GM23338 (cell line): ENCODE data around the gene NEB. TPM values are rescaled to one million over a fixed set of nuclear protein-coding genes. Genes with fewer than 3 reads are reported as not detected.

ENCODE experiments used
- ATAC-seq: fragments of 200-7000 bp; cut with Tn5 transposase; 3 replicates; pipeline ENCODE4 v1.9.1; 2020
- DNase-seq: peaks from one replicate; pipeline ENCODE4 v3.0.0-alpha.2; 2015; ENCODE audit warnings: low spot score
- H2AFZ ChIP-seq: fragments of 200-600 bp; sonication (generic); 2 replicates; pipeline ENCODE4 v1.8.0; 2016; ENCODE audit warnings: antibody characterized with exemption, mild to moderate bottlenecking, moderate library complexity
- H3F3A ChIP-seq: fragments of 200-600 bp; sonication (generic); replicated peaks from 2 replicates; pipeline ENCODE4 v1.8.0; 2017; ENCODE audit warnings: antibody characterized with exemption, mixed run types, low read depth
- H3K27ac ChIP-seq: fragments of 200-600 bp; sonication (generic); 2 replicates; pipeline ENCODE4 v1.6.1; 2016; ENCODE audit warnings: low read depth
- H3K27me3 ChIP-seq: fragments of 200-600 bp; sonication (generic); 2 replicates; pipeline ENCODE4 v1.8.0; 2016; ENCODE audit warnings: mild to moderate bottlenecking, mixed run types, moderate library complexity; ENCODE audit not compliant: insufficient read depth
- H3K36me3 ChIP-seq: fragments of 200-600 bp; sonication (generic); 2 replicates; pipeline ENCODE4 v1.8.0; 2016; ENCODE audit warnings: mild to moderate bottlenecking; ENCODE audit not compliant: insufficient read depth
- H3K4me1 ChIP-seq: fragments of 200-600 bp; sonication (generic); 2 replicates; pipeline ENCODE4 v1.8.0; 2016; ENCODE audit warnings: mild to moderate bottlenecking, moderate library complexity; ENCODE audit not compliant: insufficient read depth
- H3K4me2 ChIP-seq: fragments of 200-600 bp; sonication (generic); 2 replicates; pipeline ENCODE4 v1.7.1; 2017; ENCODE audit warnings: mixed run types
- H3K4me3 ChIP-seq: fragments of 200-600 bp; sonication (generic); 2 replicates; pipeline ENCODE4 v1.6.1; 2016; ENCODE audit warnings: mixed run types
- H3K79me2 ChIP-seq: fragments of 200-600 bp; sonication (generic); replicated peaks from 2 replicates; pipeline ENCODE4 v1.8.0; 2017; ENCODE audit warnings: mild to moderate bottlenecking; ENCODE audit not compliant: insufficient read depth
- H3K9me2 ChIP-seq: fragments of 200-600 bp; sonication (generic); 2 replicates; pipeline ENCODE4 v1.8.0; 2017; ENCODE audit not compliant: insufficient read depth
- H4K20me1 ChIP-seq: fragments of 200-600 bp; sonication (generic); replicated peaks from 2 replicates; pipeline ENCODE4 v1.8.0; 2017; ENCODE audit warnings: mild to moderate bottlenecking; ENCODE audit not compliant: insufficient read depth
- H3K27ac Mint-ChIP-seq: 2 replicates; pipeline ENCODE4 v1.8.0; 2020; ENCODE audit warnings: inconsistent platforms, mild to moderate bottlenecking, moderate library complexity, mixed read lengths
- H3K27me3 Mint-ChIP-seq: 3 replicates; pipeline ENCODE4 v1.8.0; 2022; ENCODE audit warnings: low read depth, mild to moderate bottlenecking, moderate library complexity, mixed read lengths, inconsistent platforms; ENCODE audit not compliant: insufficient read depth, poor library complexity
- H3K36me3 Mint-ChIP-seq: 3 replicates; pipeline ENCODE4 v1.8.0; 2021; ENCODE audit warnings: low read depth, mild to moderate bottlenecking, inconsistent platforms, moderate library complexity, mixed read lengths
- H3K4me1 Mint-ChIP-seq: 3 replicates; pipeline ENCODE4 v1.8.0; 2020; ENCODE audit warnings: mild to moderate bottlenecking, inconsistent platforms, mixed read lengths
- H3K4me3 Mint-ChIP-seq: 3 replicates; pipeline ENCODE4 v1.8.0; 2021; ENCODE audit warnings: moderate library complexity, mild to moderate bottlenecking, inconsistent platforms, mixed read lengths
- H3K9me3 Mint-ChIP-seq: 3 replicates; pipeline ENCODE4 v1.8.0; 2020; ENCODE audit warnings: moderate library complexity, mild to moderate bottlenecking, inconsistent platforms, mixed read lengths
- CREB1 ChIP-seq: fragments of 250-450 bp; sonication (Bioruptor Pico); IDR thresholded peaks from 2 replicates; pipeline ENCODE4 v1.5.0; 2020; ENCODE audit warnings: low read depth, mild to moderate bottlenecking, moderate library complexity
- ETS1 ChIP-seq: IDR thresholded peaks from 2 replicates; pipeline ENCODE4 v1.6.1; 2016; ENCODE audit warnings: antibody characterized with exemption
- EZH2 ChIP-seq: fragments of 200-600 bp; sonication (generic); IDR thresholded peaks from one replicate; pipeline ENCODE4 v1.8.0; 2017; ENCODE audit warnings: antibody characterized with exemption, mild to moderate bottlenecking, low read depth; ENCODE audit not compliant: unreplicated experiment
- EZH2phosphoT487 ChIP-seq: fragments of 200-600 bp; sonication (generic); IDR thresholded peaks from one replicate; pipeline ENCODE4 v1.8.1; 2018; ENCODE audit warnings: antibody characterized with exemption; ENCODE audit not compliant: unreplicated experiment
- POLR2AphosphoS5 ChIP-seq: IDR thresholded peaks from 2 replicates; pipeline ENCODE4 v1.6.1; 2016; ENCODE audit warnings: antibody characterized with exemption, low read depth
- STAT1 ChIP-seq: IDR thresholded peaks from one replicate; pipeline ENCODE4 v1.6.1; 2016; ENCODE audit warnings: antibody characterized with exemption; ENCODE audit not compliant: unreplicated experiment
- ZNF462 ChIP-seq: fragments of 250-450 bp; sonication (Bioruptor Pico); IDR thresholded peaks from 2 replicates; pipeline ENCODE4 v1.5.0; 2020; ENCODE audit warnings: mild to moderate bottlenecking, moderate library complexity
- polyA plus RNA-seq: library from polyadenylated mRNA; unstranded; fragments of >200 nt; fragmentation: Nextera tagmentation; extraction: Ambion mirVana; gene quantifications from 2 replicates; pipeline ENCODE4 v1.2.1, GENCODE V29; 2016
- total RNA-seq: library from RNA; depleted of rRNA; stranded (reverse); fragments of >200 nt; shearing (Covaris generic); gene quantifications from 2 replicates; pipeline ENCODE4 v1.2.3, GENCODE V29; 2014
- TF ChIP-seq, protein P1 (sequence below), 2 experiments: fragments of 200-600 bp in 1 of 2; sonication (generic) in 1 of 2; conservative IDR thresholded peaks; 2 replicates each; pipeline versions ENCODE4 v1.5.1 to v1.6.1; 2016 to 2017; ENCODE audit warnings: antibody characterized with exemption in 2 of 2, low read depth in 2 of 2, mild to moderate bottlenecking in 2 of 2, moderate library complexity in 1 of 2
- TF ChIP-seq, protein P2 (sequence below): IDR thresholded peaks from one replicate; pipeline ENCODE4 v1.6.1; 2018; ENCODE audit warnings: antibody characterized with exemption; ENCODE audit not compliant: unreplicated experiment

The NEB gene
- total and polyA plus RNA-seq, 2 experiments from 2014 or later = 6.2 to 13.7 TPM

DNA sequence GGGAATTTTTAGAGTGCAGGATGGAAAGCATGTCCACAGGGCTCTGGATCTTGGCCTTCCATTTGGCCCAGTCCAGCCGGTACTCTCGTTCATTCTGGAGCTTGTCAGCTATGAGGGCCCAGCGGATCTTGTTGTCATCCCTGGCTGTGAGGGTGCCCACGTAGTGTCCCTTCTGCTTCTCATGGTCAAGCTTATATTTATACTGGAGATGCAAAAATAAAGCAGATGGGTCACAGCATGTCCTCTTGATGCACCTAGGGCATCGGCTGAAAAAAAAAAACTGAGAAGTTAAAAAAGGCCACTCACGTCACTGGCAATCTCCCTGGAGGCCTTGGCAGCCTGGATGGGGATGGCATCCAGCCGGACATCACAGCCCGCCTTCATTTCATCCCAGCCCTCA is 164.1 kb downstream of the NEB start:
- Mint-ChIP-seq H3K4me1 (no peaks in the 10 kb centered on the region), H3K4me3 (no peak overlapping the region), H3K27ac (no peak overlapping the region; the same call in 1 of the 2 replicates), H3K36me3 (no peaks in the 10 kb centered on the region), H3K9me3 (no peaks in the 10 kb centered on the region), H3K27me3 (no peaks in the 10 kb centered on the region)
- no peaks in the 10 kb centered on the region for H3F3A ChIP-seq
- no peaks in the 10 kb centered on the region for H4K20me1 ChIP-seq
- H2AFZ ChIP-seq = no peak overlapping the region
- H3K79me2 ChIP-seq = no peaks in the 10 kb centered on the region
- H3K4me1 ChIP-seq = no peaks in the 10 kb centered on the region
- no peaks in the 10 kb centered on the region for H3K36me3 ChIP-seq
- no peak overlapping the region for H3K27ac ChIP-seq
- no peaks in the 10 kb centered on the region for H3K27me3 ChIP-seq
- DNase-seq (no peak), ATAC-seq (no peak)
- no peaks in the 10 kb centered on the region for H3K9me2 ChIP-seq
- H3K4me2 ChIP-seq = no peak overlapping the region
- TF ChIP-seq, protein P1, sequence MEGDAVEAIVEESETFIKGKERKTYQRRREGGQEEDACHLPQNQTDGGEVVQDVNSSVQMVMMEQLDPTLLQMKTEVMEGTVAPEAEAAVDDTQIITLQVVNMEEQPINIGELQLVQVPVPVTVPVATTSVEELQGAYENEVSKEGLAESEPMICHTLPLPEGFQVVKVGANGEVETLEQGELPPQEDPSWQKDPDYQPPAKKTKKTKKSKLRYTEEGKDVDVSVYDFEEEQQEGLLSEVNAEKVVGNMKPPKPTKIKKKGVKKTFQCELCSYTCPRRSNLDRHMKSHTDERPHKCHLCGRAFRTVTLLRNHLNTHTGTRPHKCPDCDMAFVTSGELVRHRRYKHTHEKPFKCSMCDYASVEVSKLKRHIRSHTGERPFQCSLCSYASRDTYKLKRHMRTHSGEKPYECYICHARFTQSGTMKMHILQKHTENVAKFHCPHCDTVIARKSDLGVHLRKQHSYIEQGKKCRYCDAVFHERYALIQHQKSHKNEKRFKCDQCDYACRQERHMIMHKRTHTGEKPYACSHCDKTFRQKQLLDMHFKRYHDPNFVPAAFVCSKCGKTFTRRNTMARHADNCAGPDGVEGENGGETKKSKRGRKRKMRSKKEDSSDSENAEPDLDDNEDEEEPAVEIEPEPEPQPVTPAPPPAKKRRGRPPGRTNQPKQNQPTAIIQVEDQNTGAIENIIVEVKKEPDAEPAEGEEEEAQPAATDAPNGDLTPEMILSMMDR (conservative IDR thresholded peaks at IDR 0.05; ENCODE audit: low read depth in 2 of 2) = no peak
- TF ChIP-seq ETS1 (no peak), STAT1 (no peak), EZH2phosphoT487 (no peak), EZH2 (no peak)
- H3K4me3 ChIP-seq = no peak overlapping the region

- ATAC-seq = no peak
- H3K4me1 ChIP-seq = no peaks in the 10 kb centered on the region
- H3K27ac Mint-ChIP-seq = no peak overlapping the region
- no peaks in the 10 kb centered on the region for H3K36me3 Mint-ChIP-seq
- H3K4me2 ChIP-seq = no peak overlapping the region
- no peak overlapping the region for H3K4me3 ChIP-seq
- H3K27ac ChIP-seq = no peak overlapping the region
- DNase-seq = no peak
- no peaks in the 10 kb centered on the region for H3F3A ChIP-seq
- no peaks in the 10 kb centered on the region for H3K79me2 ChIP-seq
- H4K20me1 ChIP-seq = no peaks in the 10 kb centered on the region
- no peaks in the 10 kb centered on the region for H3K27me3 Mint-ChIP-seq
- H3K9me3 Mint-ChIP-seq = no peaks in the 10 kb centered on the region
- H3K27me3 ChIP-seq = no peaks in the 10 kb centered on the region
- no peak overlapping the region for H2AFZ ChIP-seq
- no peak overlapping the region for H3K4me3 Mint-ChIP-seq
- H3K36me3 ChIP-seq = no peaks in the 10 kb centered on the region
- no peaks in the 10 kb centered on the region for H3K4me1 Mint-ChIP-seq
- no peaks in the 10 kb centered on the region for H3K9me2 ChIP-seq
- TF ChIP-seq, protein P2, sequence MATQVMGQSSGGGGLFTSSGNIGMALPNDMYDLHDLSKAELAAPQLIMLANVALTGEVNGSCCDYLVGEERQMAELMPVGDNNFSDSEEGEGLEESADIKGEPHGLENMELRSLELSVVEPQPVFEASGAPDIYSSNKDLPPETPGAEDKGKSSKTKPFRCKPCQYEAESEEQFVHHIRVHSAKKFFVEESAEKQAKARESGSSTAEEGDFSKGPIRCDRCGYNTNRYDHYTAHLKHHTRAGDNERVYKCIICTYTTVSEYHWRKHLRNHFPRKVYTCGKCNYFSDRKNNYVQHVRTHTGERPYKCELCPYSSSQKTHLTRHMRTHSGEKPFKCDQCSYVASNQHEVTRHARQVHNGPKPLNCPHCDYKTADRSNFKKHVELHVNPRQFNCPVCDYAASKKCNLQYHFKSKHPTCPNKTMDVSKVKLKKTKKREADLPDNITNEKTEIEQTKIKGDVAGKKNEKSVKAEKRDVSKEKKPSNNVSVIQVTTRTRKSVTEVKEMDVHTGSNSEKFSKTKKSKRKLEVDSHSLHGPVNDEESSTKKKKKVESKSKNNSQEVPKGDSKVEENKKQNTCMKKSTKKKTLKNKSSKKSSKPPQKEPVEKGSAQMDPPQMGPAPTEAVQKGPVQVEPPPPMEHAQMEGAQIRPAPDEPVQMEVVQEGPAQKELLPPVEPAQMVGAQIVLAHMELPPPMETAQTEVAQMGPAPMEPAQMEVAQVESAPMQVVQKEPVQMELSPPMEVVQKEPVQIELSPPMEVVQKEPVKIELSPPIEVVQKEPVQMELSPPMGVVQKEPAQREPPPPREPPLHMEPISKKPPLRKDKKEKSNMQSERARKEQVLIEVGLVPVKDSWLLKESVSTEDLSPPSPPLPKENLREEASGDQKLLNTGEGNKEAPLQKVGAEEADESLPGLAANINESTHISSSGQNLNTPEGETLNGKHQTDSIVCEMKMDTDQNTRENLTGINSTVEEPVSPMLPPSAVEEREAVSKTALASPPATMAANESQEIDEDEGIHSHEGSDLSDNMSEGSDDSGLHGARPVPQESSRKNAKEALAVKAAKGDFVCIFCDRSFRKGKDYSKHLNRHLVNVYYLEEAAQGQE = no peak
- TF ChIP-seq POLR2AphosphoS5 (no peak), CREB1 (CRISPR knock-in tag) (no peak), ZNF462 (CRISPR knock-in tag) (no peak)
Observed at GRCh38 chr2:151569167-151569566, 165.1 kb downstream of the NEB start.
